Effector memory CD8-positive, alpha-beta T cell (primary cell): ENCODE data around the gene BCL7B.
"Not testable (repeated sequence)": the region's sequence is repeated elsewhere in the genome, so short reads cannot be mapped to it uniquely, and the experiment has no call there.

Experiments
- ATAC-seq: fragments of 150-1000 bp; cut with Tn5 transposase; replicated peaks from 2 replicates; pipeline ENCODE4 v1.10.0; 2021; ENCODE audit warnings: mild to moderate bottlenecking, moderate library complexity
- DNase-seq, 3 experiments: peaks; one replicate each; pipeline ENCODE4 v3.0.0; 2021
- H3K27ac Mint-ChIP-seq, 2 donors: one replicate each; pipeline ENCODE4 v1.8.0; 2022; ENCODE audit warnings: mild to moderate bottlenecking in 2 of 2, mixed read lengths in 2 of 2, moderate library complexity in 2 of 2
- H3K27me3 Mint-ChIP-seq, 2 donors: one replicate each; pipeline ENCODE4 v1.8.0; 2022; ENCODE audit warnings: mixed read lengths in 2 of 2
- H3K36me3 Mint-ChIP-seq: one replicate; pipeline ENCODE4 v1.8.0; 2022; ENCODE audit warnings: mild to moderate bottlenecking, moderate library complexity, mixed read lengths; ENCODE audit not compliant: insufficient read depth
- H3K4me1 Mint-ChIP-seq, 2 donors: one replicate each; pipeline ENCODE4 v1.8.0; 2022; ENCODE audit warnings: low read depth in 2 of 2, mixed read lengths in 2 of 2
- H3K4me3 Mint-ChIP-seq, 2 donors: one replicate each; pipeline ENCODE4 v1.8.0; 2022; ENCODE audit warnings: mild to moderate bottlenecking in 2 of 2, mixed read lengths in 2 of 2, moderate library complexity in 2 of 2
- H3K9me3 Mint-ChIP-seq, 2 donors: one replicate each; pipeline ENCODE4 v1.8.0; 2022; ENCODE audit warnings: mixed read lengths in 2 of 2

BCL7B gene

GRCh38 chr7:73537051-73537450 lies 20.4 kb downstream of the BCL7B start:
- DNase-seq, result no peak
- H3K4me3 Mint-ChIP-seq, result no peak overlapping the region
- no peaks in the 10 kb centered on the region for H3K9me3 Mint-ChIP-seq
- peaks cover 63% of the 10 kb centered on the region for H3K36me3 Mint-ChIP-seq
- H3K4me1 Mint-ChIP-seq, result peaks cover 0 to 3% of the 10 kb centered on the region in 2 donors
- H3K27me3 Mint-ChIP-seq, result no peaks in the 10 kb centered on the region
- peak overlapping the region; percentile 1 to 55 for H3K27ac Mint-ChIP-seq
- ATAC-seq, result no peak

GRCh38 chr7:73536479-73536878 lies 21.0 kb downstream of the BCL7B start:
- Mint-ChIP-seq H3K27me3 (no peaks in the 10 kb centered on the region), H3K27ac (peak overlapping the region; percentile 1 to 55), H3K36me3 (peaks cover 57% of the 10 kb centered on the region), H3K4me1 (no peaks in the 10 kb centered on the region), H3K9me3 (no peaks in the 10 kb centered on the region), H3K4me3 (no peak overlapping the region)
- ATAC-seq (no peak), DNase-seq (no peak)

GRCh38 chr7:73535918-73536317 lies 21.6 kb downstream of the BCL7B start:
- H3K27me3 Mint-ChIP-seq, H3K9me3 Mint-ChIP-seq, DNase-seq, H3K4me3 Mint-ChIP-seq, ATAC-seq, H3K4me1 Mint-ChIP-seq: not testable (repeated sequence)
- H3K36me3 Mint-ChIP-seq, result peaks cover 51% of the 10 kb centered on the region
- H3K27ac Mint-ChIP-seq, result peak overlapping the region; percentile 1 to 53

- ATAC-seq (no peak), DNase-seq (no peak)
- Mint-ChIP-seq H3K4me1 (no peaks in the 10 kb centered on the region), H3K4me3 (no peak overlapping the region), H3K9me3 (no peaks in the 10 kb centered on the region), H3K27ac (no peak overlapping the region), H3K36me3 (peaks cover 30% of the 10 kb centered on the region), H3K27me3 (no peaks in the 10 kb centered on the region)
Measured at GRCh38 chr7:73533742-73534141, 23.7 kb downstream of the BCL7B start.

DNA sequence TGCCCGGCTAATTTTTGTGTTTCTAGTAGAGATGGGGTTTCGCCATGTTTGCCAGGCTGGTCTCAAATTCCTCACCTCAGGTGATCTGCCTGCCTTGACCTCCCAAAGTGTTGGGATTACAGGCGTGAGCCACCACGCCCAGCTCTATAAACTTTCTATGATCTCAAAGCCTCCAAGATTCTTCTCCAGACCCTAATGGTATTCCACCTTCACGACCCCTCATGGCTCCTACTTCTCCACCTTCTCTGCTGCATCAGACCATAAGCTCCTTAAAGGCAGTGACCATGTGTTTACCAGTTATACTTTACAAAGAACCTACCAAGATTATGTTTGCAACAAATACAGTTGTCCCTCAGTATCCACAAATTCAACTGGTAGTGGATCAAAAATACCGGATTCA lies 25.3 kb downstream of the BCL7B start:
- H3K27ac Mint-ChIP-seq, result no peak overlapping the region

GRCh38 chr7:73530800-73531199 lies 26.7 kb downstream of the BCL7B start:
- DNase-seq, result no peak
- Mint-ChIP-seq H3K27me3 (no peaks in the 10 kb centered on the region), H3K9me3 (no peaks in the 10 kb centered on the region), H3K36me3 (peaks cover under 1% of the 10 kb centered on the region), H3K4me1 (peaks cover 6 to 8% of the 10 kb centered on the region in 2 donors), H3K27ac (no peak overlapping the region), H3K4me3 (no peak overlapping the region)
- no peak for ATAC-seq

More for the DNA sequence above, 25.3 kb downstream of the BCL7B start:
- Mint-ChIP-seq H3K36me3 (peaks cover 14% of the 10 kb centered on the region), H3K9me3 (no peaks in the 10 kb centered on the region), H3K27me3 (no peaks in the 10 kb centered on the region), H3K4me3 (no peak overlapping the region), H3K4me1 (peaks cover under 1 to 2% of the 10 kb centered on the region in 2 donors)
- ATAC-seq (no peak), DNase-seq (no peak)

- no peak for ATAC-seq
- H3K27me3 Mint-ChIP-seq, result no peaks in the 10 kb centered on the region
- peak overlapping the region; percentile 44 to 77 for H3K27ac Mint-ChIP-seq
- H3K4me3 Mint-ChIP-seq, result peak overlapping the region; percentile 33 to 42
- no peak for DNase-seq
- H3K9me3 Mint-ChIP-seq, result no peaks in the 10 kb centered on the region
- H3K4me1 Mint-ChIP-seq, result peaks cover 21 to 22% of the 10 kb centered on the region in 2 donors
- peaks cover 10% of the 10 kb centered on the region for H3K36me3 Mint-ChIP-seq
Measured at GRCh38 chr7:73526896-73527821, 30.3 kb downstream of the BCL7B start.

DNA sequence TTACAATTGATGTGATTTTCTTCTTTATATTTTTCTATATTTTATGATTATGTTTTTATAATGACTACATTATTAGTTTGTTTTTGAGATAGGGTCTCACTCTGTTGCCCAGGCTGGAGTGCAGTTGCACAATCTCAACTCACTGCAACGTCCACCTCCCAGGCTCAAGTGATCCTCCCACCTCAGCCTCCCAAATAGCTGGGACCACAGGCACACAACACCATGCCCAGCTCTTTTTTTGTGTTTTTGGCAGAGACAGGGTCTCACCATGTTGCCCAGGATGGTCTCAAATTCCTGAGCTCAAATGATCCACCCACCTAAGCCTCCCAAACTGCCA lies 31.4 kb downstream of the BCL7B start:
- H3K9me3 Mint-ChIP-seq, DNase-seq, ATAC-seq, H3K27me3 Mint-ChIP-seq: not testable (repeated sequence)
- Mint-ChIP-seq H3K36me3 (peaks cover 17% of the 10 kb centered on the region), H3K27ac (peak overlapping the region in 1 of 2 donors; percentile 72), H3K4me1 (peaks cover 22 to 23% of the 10 kb centered on the region in 2 donors), H3K4me3 (peak overlapping the region in 1 of 2 donors; percentile 54)

GRCh38 chr7:73522105-73522872 lies 35.2 kb downstream of the BCL7B start, which contains the start of gene BAZ1B:
Gene BAZ1B (minus strand): TSS chr7:73522293. CDS start chr7:73521933, 360 bp downstream.
- peak; percentile 92 for ATAC-seq
- Mint-ChIP-seq H3K4me1 (peaks cover 45 to 53% of the 10 kb centered on the region in 2 donors), H3K27me3 (no peaks in the 10 kb centered on the region), H3K27ac (peak within 1 kb of the TSS; percentile 97), H3K4me3 (peak within 1 kb of the TSS; percentile 87 to 92), H3K36me3 (peaks cover 37% of the 10 kb centered on the region), H3K9me3 (no peaks in the 10 kb centered on the region)
- peak; percentile 90 to 94 (median 91) for DNase-seq

DNA sequence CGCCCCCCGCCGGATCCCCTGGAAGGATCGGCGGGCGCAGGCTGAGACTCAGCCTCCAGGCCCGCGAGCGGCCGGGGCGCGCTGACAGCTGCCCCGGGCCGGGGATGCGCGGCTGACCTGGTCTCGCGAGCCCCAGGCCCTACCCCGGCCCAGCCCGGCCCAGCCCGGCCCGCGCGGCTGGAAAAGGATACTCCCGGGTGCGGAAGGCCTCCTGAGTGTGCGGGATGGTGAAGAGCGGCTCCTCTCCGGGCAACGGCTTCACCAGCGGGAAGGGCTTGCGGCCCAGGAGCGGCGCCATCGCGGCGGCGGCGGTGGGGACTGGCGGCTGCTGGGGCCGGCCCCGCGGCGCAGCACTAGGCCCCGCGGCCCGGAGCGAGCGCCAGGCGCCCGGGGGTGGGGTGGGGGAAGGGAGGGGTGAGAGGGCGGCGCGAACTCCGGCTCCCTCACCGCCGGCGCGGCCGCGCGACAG lies 35.8 kb downstream of the BCL7B start:
- DNase-seq, result no peak
- peak; percentile 31 for ATAC-seq
- Mint-ChIP-seq H3K4me1 (peaks cover 42 to 53% of the 10 kb centered on the region in 2 donors), H3K9me3 (no peaks in the 10 kb centered on the region), H3K36me3 (peaks cover 42% of the 10 kb centered on the region), H3K27me3 (no peaks in the 10 kb centered on the region), H3K4me3 (peak overlapping the region; percentile 82 to 88), H3K27ac (peak overlapping the region; percentile 97)

GRCh38 chr7:73520673-73521635 lies 36.5 kb downstream of the BCL7B start:
- peaks cover 42 to 53% of the 10 kb centered on the region in 2 donors for H3K4me1 Mint-ChIP-seq
- no peaks in the 10 kb centered on the region for H3K27me3 Mint-ChIP-seq
- H3K27ac Mint-ChIP-seq, result peak overlapping the region; percentile 81 to 92
- H3K9me3 Mint-ChIP-seq, result no peaks in the 10 kb centered on the region
- peaks cover 49% of the 10 kb centered on the region for H3K36me3 Mint-ChIP-seq
- DNase-seq, result no peak
- H3K4me3 Mint-ChIP-seq, result peak overlapping the region; percentile 87 to 92
- ATAC-seq, result no peak

DNA sequence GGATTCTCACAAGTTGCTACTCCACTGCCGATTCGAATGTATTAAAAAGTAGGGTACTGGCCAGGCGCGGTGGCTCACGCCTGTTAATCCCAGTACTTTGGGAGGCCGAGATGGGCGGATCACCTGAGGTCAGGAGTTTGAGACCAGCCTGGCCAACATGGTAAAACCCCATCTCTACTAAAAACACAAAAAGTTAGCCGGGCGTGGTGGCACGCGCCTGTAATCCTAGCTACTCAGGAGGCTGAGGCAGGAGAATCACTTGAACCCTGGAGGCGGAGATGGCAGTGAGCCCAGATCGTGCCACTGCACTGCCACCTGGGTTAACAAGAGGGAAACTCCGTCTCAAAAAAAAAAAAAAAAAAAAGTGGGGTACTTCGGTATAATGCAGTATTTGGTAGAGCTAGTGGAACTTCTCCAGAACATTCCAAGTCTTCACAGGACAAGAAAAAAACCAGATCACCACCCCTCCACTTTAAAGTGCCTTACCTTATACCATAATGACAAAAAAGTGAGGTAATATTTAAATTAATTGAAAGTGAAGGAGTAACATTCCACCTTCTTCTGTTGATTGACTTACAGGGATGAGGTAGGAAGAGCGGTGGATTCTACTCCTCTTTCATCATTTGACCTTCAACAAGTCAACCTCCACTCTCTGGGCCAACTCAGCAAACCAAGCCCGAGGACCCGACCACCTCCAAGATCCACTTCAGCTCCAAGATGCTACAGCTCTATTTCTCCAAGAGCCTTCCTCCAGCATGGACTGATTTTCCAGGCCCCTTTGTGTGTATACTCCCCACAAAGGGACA lies 37.4 kb downstream of the BCL7B start:
- peaks cover 57% of the 10 kb centered on the region for H3K36me3 Mint-ChIP-seq
- H3K27me3 Mint-ChIP-seq, result no peaks in the 10 kb centered on the region
- peak overlapping the region; percentile 81 to 92 for H3K27ac Mint-ChIP-seq
- H3K4me1 Mint-ChIP-seq, result peaks cover 37 to 49% of the 10 kb centered on the region in 2 donors
- peak overlapping the region; percentile 87 to 92 for H3K4me3 Mint-ChIP-seq
- DNase-seq, result peak in 2 of 3 experiments; percentile 6 to 18
- no peaks in the 10 kb centered on the region for H3K9me3 Mint-ChIP-seq
- ATAC-seq, result no peak
